Left renal pelvis (tissue), 4 donors: ENCODE data around the gene PBX1. TPM values are rescaled to one million over a fixed set of nuclear protein-coding genes. Genes with fewer than 3 reads are reported as not detected.

Source experiments
- DNase-seq, 4 donors: peaks; one replicate each; pipeline ENCODE4 v3.0.0-alpha.2; 2013; ENCODE audit warnings: low read depth in 4 of 4, low spot score in 3 of 4
- polyA plus RNA-seq, 4 donors: library from polyadenylated mRNA; unstranded; fragments of 120-200 nt; gene quantifications; one replicate each; pipeline ENCODE4 v1.2.1, GENCODE V29; 2013; ENCODE audit not compliant: insufficient read length in 4 of 4

PBX1 gene
- polyA plus RNA-seq, 4 donors = 141 to 256 (median 181) TPM

GRCh38 chr1:164790081-164790480 lies 231.1 kb downstream of the PBX1 start:
- no peak for DNase-seq

GRCh38 chr1:164792410-164793004 lies 233.5 kb downstream of the PBX1 start:
- DNase-seq = no peak

- DNase-seq = no peak
These were observed 235.4 kb downstream of the PBX1 start for GRCh38 chr1:164794356-164794755.

- DNase-seq = no peak
These were observed 237.9 kb downstream of the PBX1 start for GRCh38 chr1:164796916-164797315.

- no peak for DNase-seq
These were observed 242.3 kb downstream of the PBX1 start for GRCh38 chr1:164801246-164801731.

GRCh38 chr1:164801791-164802502 lies 243.0 kb downstream of the PBX1 start:
- DNase-seq = no peak

- no peak for DNase-seq
These were observed 243.7 kb downstream of the PBX1 start for GRCh38 chr1:164802529-164803282.

GRCh38 chr1:164803366-164803765 lies 244.4 kb downstream of the PBX1 start:
- no peak for DNase-seq

GRCh38 chr1:164804366-164804765 lies 245.4 kb downstream of the PBX1 start:
- no peak for DNase-seq

- no peak for DNase-seq
These were observed 246.4 kb downstream of the PBX1 start for GRCh38 chr1:164805399-164805798.

- no peak for DNase-seq
These were observed 247.5 kb downstream of the PBX1 start for GRCh38 chr1:164806531-164806930.

- DNase-seq = no peak
These were observed 254.8 kb downstream of the PBX1 start for GRCh38 chr1:164813776-164814175.

GRCh38 chr1:164821648-164822047 lies 262.7 kb downstream of the PBX1 start:
- no peak for DNase-seq

GRCh38 chr1:164823486-164824279 lies 264.7 kb downstream of the PBX1 start:
- DNase-seq = no peak

GRCh38 chr1:164824542-164824941 lies 265.6 kb downstream of the PBX1 start:
- no peak for DNase-seq

- no peak for DNase-seq
These were observed 271.6 kb downstream of the PBX1 start for GRCh38 chr1:164830628-164831027.

GRCh38 chr1:164834641-164835040 lies 275.7 kb downstream of the PBX1 start:
- no peak for DNase-seq

GRCh38 chr1:164836614-164837018 lies 277.6 kb downstream of the PBX1 start:
- DNase-seq = no peak

GRCh38 chr1:164838786-164839185 lies 279.8 kb downstream of the PBX1 start:
- no peak for DNase-seq

- no peak for DNase-seq
These were observed 282.0 kb downstream of the PBX1 start for GRCh38 chr1:164840936-164841335.
